IPS-15b (cell line): Measurements from ENCODE around the gene TCEA2.

ENCODE experiments used
- H3K27me3 ChIP-seq: one replicate; pipeline ENCODE4 v1.6.1; 2013; ENCODE audit warnings: low read length; ENCODE audit not compliant: control insufficient read depth, insufficient read depth
- H3K36me3 ChIP-seq: one replicate; pipeline ENCODE4 v1.6.1; 2013; ENCODE audit warnings: low read length; ENCODE audit not compliant: control insufficient read depth, insufficient read depth
- H3K4me1 ChIP-seq: one replicate; pipeline ENCODE4 v1.6.1; 2013; ENCODE audit warnings: mild to moderate bottlenecking, low read length; ENCODE audit not compliant: control insufficient read depth, insufficient read depth
- H3K4me3 ChIP-seq: one replicate; pipeline ENCODE4 v1.5.1; 2013; ENCODE audit warnings: low read depth, low read length
- H3K9ac ChIP-seq: one replicate; pipeline ENCODE4 v1.6.1; 2013; ENCODE audit warnings: low read depth, mild to moderate bottlenecking, low read length
- H3K9me3 ChIP-seq: one replicate; pipeline ENCODE4 v1.6.1; 2013; ENCODE audit warnings: mild to moderate bottlenecking, low read length; ENCODE audit not compliant: control insufficient read depth, insufficient read depth

The TCEA2 gene

DNA sequence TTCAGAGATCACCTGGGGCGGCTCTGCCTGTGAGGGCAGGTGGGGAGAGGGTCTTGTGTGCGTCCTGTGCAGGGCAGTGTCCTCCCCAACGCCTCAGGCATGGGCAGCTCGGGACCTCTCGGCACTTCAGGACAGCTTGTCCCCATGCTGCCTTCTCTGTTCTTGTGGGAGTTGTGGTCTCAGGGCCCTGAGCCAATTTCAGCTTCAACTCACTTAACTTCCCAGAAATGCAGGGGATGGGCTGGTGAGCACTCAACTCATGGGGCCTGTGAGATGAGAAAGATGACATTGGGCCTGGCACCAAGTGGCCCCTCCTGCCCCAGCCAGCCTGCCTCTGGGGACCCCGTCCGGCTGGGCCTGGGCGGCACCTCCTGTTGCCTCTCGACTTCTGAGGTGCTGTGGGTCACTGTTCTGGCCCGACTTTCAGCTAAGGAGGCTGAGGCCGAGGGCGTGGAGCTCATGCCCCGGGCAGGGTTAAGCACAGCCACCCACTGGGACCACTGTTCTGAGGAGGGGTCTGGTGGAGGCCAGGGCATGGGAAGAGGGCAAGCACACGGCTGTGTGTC, 9.6 kb downstream of the TCEA2 start:
- Histone ChIP-seq H3K4me1 (peaks cover 2% of the 10 kb centered on the region), H3K36me3 (peaks cover 21% of the 10 kb centered on the region), H3K4me3 (no peak overlapping the region), H3K27me3 (no peaks in the 10 kb centered on the region), H3K9me3 (no peaks in the 10 kb centered on the region), H3K9ac (no peak overlapping the region)

DNA sequence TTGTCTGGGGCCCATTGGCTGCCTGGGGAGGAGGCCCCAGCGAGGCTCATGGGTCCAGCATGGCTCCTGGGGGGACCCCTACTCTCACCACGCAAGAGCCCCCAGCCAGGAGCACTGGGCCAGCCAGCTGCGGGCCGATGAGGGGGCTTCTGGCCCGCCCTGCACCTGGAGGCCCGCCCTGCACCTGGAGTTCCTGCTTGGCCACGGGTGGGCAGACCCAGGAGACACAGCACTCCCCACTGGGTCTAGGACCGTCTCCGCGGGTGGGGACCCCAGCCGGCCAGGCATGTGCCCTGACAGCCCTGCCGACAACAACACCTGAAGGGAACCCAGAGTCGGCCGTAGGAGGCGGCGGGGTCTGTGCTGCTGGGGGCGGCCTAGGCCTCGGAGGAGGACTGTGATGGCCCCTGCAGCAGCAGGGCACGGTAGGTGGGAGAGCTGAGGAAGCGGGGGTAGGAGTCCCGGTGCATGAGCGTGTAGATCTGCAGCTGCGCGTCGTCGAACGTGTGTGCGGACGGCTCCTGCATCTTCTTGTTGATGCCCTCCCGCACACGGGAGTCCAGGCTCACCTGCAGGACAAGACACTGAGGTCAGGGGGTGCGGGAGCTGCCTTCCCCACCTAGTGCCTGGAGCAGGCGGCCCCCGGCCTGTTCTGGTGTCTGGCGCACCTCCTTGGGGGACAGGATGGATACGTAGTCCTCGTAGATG, 10.6 kb downstream of the TCEA2 start:
- H3K27me3 ChIP-seq = no peaks in the 10 kb centered on the region
- no peaks in the 10 kb centered on the region for H3K4me1 ChIP-seq
- no peaks in the 10 kb centered on the region for H3K9me3 ChIP-seq
- H3K36me3 ChIP-seq = peaks cover 18% of the 10 kb centered on the region
- no peak overlapping the region for H3K9ac ChIP-seq
- no peak overlapping the region for H3K4me3 ChIP-seq

DNA sequence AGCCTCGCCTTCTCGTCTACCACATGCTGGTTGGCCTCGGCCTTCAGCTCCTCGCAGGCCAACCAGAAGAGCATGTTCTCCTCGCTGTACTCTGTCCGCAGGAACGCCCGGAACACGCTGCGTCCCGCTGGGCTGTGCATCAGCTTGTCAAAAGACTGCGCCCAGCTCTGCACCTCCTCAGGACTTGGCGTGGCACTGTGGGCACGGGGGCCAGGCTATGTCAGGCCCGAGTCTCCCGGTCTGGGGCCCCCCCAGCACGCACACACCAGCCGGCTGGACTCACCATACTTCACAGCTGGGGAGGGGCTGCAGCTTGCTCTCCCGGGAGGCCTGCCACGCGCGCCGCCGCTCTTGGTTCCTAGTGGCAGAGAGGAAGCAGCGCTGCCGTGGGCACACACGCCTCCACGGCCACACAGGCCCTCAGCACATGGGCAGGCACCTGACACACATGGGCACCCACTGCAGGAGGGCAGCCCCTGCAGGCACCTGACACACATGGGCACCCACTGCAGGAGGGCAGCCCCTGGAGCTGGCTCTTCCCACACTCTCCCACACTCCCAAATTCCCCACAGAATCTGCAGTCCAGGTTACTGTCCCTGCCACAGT, 11.3 kb downstream of the TCEA2 start:
- no peaks in the 10 kb centered on the region for H3K27me3 ChIP-seq
- peaks cover 18% of the 10 kb centered on the region for H3K36me3 ChIP-seq
- H3K9me3 ChIP-seq = no peaks in the 10 kb centered on the region
- no peak overlapping the region for H3K4me3 ChIP-seq
- no peak overlapping the region for H3K9ac ChIP-seq
- H3K4me1 ChIP-seq = no peaks in the 10 kb centered on the region

DNA sequence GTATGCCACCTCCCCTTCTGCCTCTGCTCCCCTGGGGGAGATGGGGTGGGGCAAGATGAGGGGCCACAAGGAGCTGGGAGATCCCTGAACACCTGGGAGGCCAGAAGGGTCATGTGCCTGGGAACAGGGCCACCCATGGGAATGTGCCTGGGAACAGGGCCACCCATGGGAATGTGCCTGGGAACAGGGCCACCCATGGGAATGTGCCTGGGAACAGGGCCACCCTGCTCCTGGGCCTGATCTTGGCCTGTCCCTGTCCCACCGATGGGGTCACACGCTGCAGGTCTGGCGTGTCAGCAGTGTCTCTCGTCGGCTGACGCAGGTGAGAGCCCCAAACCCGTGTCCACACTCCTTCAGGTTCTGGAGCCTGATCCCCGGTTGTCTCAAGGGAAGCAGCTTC, 12.0 kb downstream of the TCEA2 start:
- H3K9ac ChIP-seq = no peak overlapping the region
- no peaks in the 10 kb centered on the region for H3K9me3 ChIP-seq
- H3K4me3 ChIP-seq = no peak overlapping the region
- no peaks in the 10 kb centered on the region for H3K4me1 ChIP-seq
- H3K36me3 ChIP-seq = peaks cover 16% of the 10 kb centered on the region
- H3K27me3 ChIP-seq = no peaks in the 10 kb centered on the region

DNA sequence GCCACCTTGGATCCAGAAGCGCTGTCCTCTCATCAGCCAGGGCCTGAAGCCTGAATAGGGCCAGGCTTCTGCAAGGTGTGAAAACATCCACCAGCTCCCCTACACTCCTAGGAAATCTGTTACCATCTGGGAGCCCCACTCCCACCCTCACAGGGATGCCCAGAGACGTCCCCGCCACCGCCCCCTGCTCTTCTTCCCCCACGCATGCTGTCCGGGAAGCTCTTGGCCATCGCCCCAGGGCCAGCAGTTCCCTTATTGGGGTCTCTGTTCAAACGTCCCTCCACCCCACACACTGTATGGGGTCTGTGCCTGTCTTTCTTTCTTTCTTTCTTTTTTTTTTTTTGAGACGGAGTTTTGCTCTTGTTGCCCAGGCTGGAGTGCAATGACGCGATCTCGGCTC, 12.6 kb downstream of the TCEA2 start:
- Histone ChIP-seq H3K9ac (no peak overlapping the region), H3K4me3 (no peak overlapping the region), H3K4me1 (no peaks in the 10 kb centered on the region), H3K9me3 (no peaks in the 10 kb centered on the region), H3K27me3 (peaks cover 5% of the 10 kb centered on the region), H3K36me3 (peaks cover 15% of the 10 kb centered on the region)

DNA sequence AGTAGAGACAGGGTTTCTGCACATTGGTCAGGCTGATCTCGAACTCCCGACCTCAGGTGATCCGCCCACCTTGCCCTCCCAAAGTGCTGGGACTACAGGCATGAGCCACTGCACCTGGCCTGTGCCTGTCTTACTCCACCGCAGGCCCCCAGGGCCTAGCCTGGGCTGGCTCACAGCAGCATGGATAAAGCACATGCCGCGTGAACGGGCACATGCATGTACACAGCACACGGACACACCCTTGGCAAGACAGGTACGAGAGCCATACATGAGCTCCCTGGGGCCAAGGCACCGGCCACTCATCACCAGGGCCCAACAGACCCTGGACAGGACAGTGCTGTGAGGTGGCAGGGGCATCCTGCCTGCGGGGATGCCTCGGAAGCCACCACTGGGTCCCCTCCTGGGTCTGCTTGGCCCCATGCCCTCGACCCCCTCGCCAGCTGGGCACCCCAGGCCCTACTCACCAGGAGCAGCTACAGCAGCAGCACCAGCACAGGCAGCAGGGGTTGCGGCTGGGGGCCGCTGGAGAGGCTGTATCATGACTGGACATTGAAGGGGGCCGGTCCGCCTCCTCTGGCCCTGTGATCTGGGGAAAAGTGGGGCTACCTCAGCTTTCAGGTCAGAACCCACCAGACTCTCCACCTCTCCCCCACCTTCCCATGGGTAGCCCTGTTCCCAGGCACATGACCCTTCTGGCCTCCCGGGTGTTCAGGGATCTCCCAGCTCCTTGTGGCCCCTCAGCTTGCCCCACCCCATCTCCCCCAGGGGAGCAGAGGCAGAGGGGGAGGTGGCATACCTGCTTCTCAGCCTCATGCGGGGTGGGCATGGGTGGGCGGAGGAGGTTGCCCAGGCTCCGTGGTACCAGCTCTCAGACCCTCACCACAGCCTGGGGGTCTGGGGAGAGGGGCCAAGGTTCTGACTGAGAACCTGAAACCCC, 13.3 kb downstream of the TCEA2 start:
- peaks cover 9% of the 10 kb centered on the region for H3K27me3 ChIP-seq
- H3K9me3 ChIP-seq = no peaks in the 10 kb centered on the region
- peaks cover 15% of the 10 kb centered on the region for H3K36me3 ChIP-seq
- H3K4me3 ChIP-seq = no peak overlapping the region
- no peak overlapping the region for H3K9ac ChIP-seq
- H3K4me1 ChIP-seq = no peaks in the 10 kb centered on the region

DNA sequence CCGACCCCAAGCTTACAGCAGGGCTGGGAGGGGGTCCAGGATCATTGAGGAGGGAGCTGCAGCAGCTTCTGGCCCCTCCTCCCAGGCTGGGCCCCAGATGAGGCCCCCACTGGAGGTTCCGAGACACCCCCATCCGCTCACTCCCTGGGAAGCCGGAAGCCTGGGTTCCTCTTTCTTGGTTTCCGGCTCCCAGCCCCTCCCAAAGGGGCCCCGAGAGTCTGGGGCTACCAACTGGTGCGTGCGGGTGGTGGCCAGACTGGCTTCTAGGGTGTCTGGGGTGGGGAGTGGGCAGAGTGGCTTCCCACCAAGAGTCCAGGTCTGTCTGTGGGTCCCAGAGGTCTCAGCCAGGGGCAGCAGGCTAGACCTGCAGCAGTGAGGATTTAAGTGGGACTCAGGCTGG, 14.1 kb downstream of the TCEA2 start:
- no peaks in the 10 kb centered on the region for H3K4me1 ChIP-seq
- H3K9me3 ChIP-seq = no peaks in the 10 kb centered on the region
- peaks cover 11% of the 10 kb centered on the region for H3K36me3 ChIP-seq
- H3K9ac ChIP-seq = no peak overlapping the region
- H3K27me3 ChIP-seq = peaks cover 16% of the 10 kb centered on the region
- no peak overlapping the region for H3K4me3 ChIP-seq

DNA sequence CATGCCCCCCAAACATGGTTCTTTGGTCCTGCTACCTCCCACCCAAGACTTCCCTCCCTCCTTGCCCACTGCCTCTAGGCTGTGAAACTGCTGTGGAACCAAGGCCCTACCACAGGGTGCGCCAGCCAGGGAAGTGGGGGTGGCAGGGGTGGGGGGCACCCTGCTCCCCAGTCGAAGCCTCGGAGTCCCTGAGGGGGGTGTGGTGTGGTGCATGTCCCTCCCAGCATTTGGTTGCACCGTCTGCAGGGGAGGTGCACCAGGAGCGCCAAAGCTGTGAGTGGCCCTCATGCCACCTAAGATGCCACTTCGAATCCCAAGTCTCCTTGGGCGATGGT, 14.5 kb downstream of the TCEA2 start:
- Histone ChIP-seq H3K9me3 (no peaks in the 10 kb centered on the region), H3K4me3 (no peak overlapping the region), H3K9ac (no peak overlapping the region), H3K36me3 (peaks cover 11% of the 10 kb centered on the region), H3K4me1 (no peaks in the 10 kb centered on the region), H3K27me3 (peaks cover 17% of the 10 kb centered on the region)

DNA sequence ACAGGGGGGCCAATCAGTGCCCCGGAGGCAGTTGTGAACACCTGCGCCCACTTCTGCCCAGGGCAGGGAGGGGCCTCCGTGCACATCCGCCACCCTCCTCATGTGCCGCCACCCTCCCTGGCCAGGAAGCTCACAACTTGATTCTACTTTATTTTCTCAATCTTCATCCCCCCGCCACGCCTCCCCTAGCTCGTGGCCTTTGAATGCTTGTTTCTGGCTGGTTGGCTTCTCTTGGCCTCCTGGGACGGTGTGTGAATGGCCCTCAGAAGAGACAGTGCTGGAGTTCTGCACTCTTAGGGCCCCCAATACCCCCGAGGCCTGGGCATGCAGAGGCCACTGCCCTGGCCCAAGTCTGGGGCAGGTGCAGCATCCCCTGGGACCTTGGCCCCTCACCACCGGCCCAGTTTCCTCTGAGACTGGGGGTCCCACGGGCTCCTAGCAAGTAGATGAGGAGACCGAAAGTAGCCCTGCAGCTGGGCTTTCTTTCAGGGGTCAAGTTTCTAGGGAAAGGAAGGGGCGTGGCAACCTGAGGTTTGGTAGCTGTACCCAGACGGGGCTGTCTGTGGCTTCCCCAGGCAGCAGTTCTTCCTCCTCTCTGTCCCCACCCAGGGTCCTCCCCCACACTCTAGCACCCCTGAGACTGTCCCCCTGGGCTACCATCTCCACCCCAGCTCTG, 15.0 kb downstream of the TCEA2 start:
- peaks cover 9% of the 10 kb centered on the region for H3K36me3 ChIP-seq
- no peak overlapping the region for H3K4me3 ChIP-seq
- peaks cover 20% of the 10 kb centered on the region for H3K27me3 ChIP-seq
- H3K9me3 ChIP-seq = no peaks in the 10 kb centered on the region
- no peak overlapping the region for H3K9ac ChIP-seq
- H3K4me1 ChIP-seq = peaks cover 2% of the 10 kb centered on the region

DNA sequence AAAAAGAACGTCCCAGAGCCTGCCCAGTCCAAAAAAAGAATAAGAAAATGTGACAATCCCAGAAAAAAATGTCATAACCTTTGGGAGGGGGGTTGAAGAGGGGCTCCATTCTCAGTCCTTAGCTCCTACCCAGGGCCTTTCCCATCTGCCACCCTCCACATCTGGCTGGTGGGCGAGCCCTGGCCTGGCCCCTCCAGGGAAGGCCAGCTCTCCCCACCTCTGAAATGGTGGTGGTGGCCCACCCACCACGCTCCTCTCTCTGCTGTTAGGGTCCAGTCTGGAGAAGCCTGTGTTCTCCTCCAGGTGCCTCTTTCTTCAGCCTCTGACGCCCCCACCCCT, 15.9 kb downstream of the TCEA2 start:
- Histone ChIP-seq H3K27me3 (peaks cover 23% of the 10 kb centered on the region), H3K9ac (peak overlapping the region; percentile 60), H3K4me3 (peak overlapping the region; percentile 60), H3K4me1 (peaks cover 3% of the 10 kb centered on the region), H3K9me3 (no peaks in the 10 kb centered on the region), H3K36me3 (peaks cover 4% of the 10 kb centered on the region)

DNA sequence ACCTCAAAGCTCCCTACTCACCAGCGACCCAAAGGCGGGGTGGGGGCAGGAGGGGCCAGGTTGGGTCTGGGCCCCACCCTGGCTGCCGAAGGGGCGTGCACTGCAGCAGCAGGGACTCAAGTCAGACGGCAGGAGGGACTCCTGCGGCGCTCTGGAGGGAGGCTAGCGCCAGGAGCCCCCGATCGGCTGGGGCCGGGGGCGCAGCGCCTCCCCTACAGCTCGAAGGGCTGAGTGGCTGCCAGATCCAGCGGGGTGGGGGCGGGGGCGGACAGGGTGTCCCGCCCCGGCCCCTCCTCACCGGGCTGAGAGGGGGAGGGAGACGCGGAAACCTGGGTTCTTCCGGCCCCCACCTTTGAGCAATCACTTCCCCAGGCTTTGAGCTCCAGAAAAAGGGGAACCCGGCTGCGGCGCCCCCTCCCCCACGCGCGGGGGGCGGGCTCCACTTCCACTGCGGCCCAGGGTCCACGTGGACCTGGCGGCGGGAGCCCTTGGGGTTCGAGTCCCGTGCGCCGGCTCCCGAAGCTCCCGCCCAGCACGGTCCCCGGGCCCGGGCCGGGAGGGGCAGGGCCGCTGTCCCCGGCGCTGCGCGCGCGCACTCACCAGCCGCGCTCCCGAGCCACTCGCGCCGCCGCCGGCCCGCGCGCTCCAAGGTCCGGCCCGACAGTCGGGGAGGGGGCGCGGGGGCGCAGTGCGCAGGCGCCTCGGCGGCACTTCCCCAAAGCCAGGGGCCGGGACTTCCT, 16.4 kb downstream of the TCEA2 start, which contains the start of gene RGS19:
Gene RGS19 (minus strand): TSS at position 246 of the 740 bp plus-strand sequence. CDS start 2,632 bp downstream, outside the sequence.
- Histone ChIP-seq H3K9ac (peak within 1 kb of the TSS; percentile 60), H3K4me3 (peak within 1 kb of the TSS; percentile 73), H3K4me1 (peaks cover 5% of the 10 kb centered on the region), H3K27me3 (peaks cover 29% of the 10 kb centered on the region), H3K36me3 (no peaks in the 10 kb centered on the region), H3K9me3 (no peaks in the 10 kb centered on the region)
